ENCODE results near the gene VTI1A. TPM values are rescaled to one million over a fixed set of nuclear protein-coding genes. Genes with fewer than 3 reads are reported as not detected.

VTI1A gene
- total RNA-seq, 1 experiment from 2014 or later: 28.6 TPM

DNA sequence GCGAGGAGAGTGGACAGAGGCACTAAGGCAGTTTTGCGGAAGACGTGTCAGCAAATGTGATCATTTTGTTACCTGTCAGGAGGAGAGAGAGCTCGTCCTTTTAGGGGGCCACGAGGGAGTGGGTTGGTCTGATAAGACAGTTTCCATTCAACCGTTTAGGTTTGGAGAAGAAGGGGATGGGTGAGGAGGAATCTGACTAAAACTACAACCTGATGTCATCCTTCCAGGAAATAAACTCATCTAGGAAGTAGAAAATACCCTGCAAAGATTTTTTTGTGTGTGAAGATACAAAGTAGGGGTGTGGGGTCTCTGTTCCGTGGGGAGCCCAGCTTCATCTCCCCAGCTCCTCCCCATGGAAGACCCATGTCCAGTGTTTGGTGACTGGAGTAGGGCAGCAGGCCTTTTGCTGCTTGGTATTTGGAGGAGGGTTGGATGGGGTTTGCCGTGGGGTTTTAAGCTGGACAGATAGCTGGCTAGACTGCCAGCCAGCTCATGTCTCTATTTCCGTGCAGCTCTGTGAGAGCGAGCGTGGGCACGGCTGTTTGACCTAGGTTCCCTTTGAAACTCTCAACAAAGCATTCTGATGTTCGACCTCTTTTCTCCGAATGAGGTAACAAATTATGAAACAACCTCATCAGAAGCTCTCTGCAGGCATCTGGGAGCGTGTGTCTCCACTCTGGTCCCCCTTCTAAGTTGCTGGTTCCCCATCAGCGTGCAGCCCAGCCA is 367.0 kb downstream of the VTI1A start:
- TF ChIP-seq CTCF (IDR thresholded peaks at IDR 0.05; ENCODE audit: unreplicated experiment): no peak
- intact Hi-C loops (cut with micrococcal nuclease; ENCODE audit: unreplicated experiment): no loop called here
- DNase-seq: no peak
- BruUV-seq (replicated peaks): no TSS peak
- Mint-ChIP-seq H3K36me3 (ENCODE audit: insufficient read depth, unreplicated experiment) (peaks cover 12% of the 10 kb centered on the region), H3K4me1 (ENCODE audit: low read depth, unreplicated experiment) (peaks cover 46% of the 10 kb centered on the region), H3K27ac (ENCODE audit: unreplicated experiment) (no peak overlapping the region), H3K4me3 (ENCODE audit: low read depth, unreplicated experiment) (no peak overlapping the region), H3K9me3 (ENCODE audit: low read depth, unreplicated experiment) (no peaks in the 10 kb centered on the region), H3K27me3 (ENCODE audit: unreplicated experiment) (no peaks in the 10 kb centered on the region)
- CTCF ChIA-PET: no interaction called here

DNA sequence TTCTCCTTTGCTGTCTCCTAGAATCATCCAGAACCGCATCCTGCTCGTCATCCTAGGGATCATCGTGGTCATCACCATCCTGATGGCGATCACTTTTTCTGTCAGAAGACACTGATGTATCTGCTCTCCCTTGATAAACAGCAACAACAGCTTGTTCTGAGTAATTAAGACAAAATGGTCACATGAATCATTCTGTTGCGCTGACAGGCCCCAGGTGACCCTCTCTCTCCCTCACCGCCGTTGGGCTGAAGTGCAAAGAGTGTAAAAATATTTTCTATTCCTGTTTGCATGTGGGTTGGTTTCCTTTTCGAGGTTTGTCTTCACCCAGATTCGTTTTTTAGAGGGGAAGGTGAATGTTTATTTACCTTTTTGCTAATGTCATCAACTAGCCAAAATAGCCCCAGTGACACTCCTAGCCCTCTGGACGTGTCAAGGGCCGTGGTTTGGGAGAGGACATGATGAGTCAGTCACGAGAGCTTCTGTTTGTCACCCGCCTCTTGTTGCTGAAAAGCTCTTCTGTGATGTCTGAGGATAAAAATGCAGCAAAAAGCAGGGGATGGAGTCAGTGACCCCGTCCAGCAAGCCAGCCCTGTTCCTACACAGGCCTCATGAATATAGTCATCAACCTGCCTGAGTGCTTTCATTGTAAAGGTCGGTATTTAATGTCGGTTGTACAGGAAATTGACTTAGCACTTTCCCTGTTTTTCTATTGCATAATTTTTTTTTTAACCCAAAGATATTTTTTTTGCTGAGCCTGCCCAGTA is 368.4 kb downstream of the VTI1A start:
- intact Hi-C loops (cut with micrococcal nuclease; ENCODE audit: unreplicated experiment): no loop called here

DNA sequence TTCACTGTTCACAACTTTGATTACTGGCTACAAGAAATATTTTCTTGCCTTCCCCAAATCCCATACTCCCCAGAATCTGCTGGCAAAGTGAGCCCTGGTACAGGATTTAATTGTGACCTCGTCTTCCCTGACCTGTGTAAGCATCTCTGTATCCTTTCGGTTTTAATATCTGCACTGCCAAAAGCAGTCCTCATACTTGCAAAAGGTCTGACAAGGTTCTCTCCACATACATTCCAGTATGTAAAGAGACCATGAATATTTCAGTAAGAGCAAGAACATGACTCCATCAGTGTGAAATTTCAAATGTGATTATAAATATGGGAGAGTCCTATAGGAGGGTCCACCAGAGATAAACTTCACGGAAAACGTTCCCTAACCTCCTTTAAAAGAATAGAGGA is 369.0 kb downstream of the VTI1A start:
- peaks cover 38% of the 10 kb centered on the region for H3K4me1 Mint-ChIP-seq (ENCODE audit: low read depth, unreplicated experiment)
- DNase-seq: no peak
- no TSS peak for BruUV-seq (replicated peaks)
- intact Hi-C loops (cut with micrococcal nuclease; ENCODE audit: unreplicated experiment): no loop called here
- peak overlapping the region; percentile 74 for H3K27ac Mint-ChIP-seq (ENCODE audit: unreplicated experiment)
- H3K36me3 Mint-ChIP-seq (ENCODE audit: insufficient read depth, unreplicated experiment): peaks cover 17% of the 10 kb centered on the region
- no peak for TF ChIP-seq CTCF (IDR thresholded peaks at IDR 0.05; ENCODE audit: unreplicated experiment)
- no peaks in the 10 kb centered on the region for H3K27me3 Mint-ChIP-seq (ENCODE audit: unreplicated experiment)
- CTCF ChIA-PET: no interaction called here
- no peak overlapping the region for H3K4me3 Mint-ChIP-seq (ENCODE audit: low read depth, unreplicated experiment)
- no peaks in the 10 kb centered on the region for H3K9me3 Mint-ChIP-seq (ENCODE audit: low read depth, unreplicated experiment)

More for the DNA sequence above, 368.4 kb downstream of the VTI1A start:
- TF ChIP-seq CTCF (IDR thresholded peaks at IDR 0.05; ENCODE audit: unreplicated experiment): no peak
- BruUV-seq (replicated peaks): no TSS peak
- H3K4me1 Mint-ChIP-seq (ENCODE audit: low read depth, unreplicated experiment): peaks cover 38% of the 10 kb centered on the region
- peak overlapping the region; percentile 74 for H3K27ac Mint-ChIP-seq (ENCODE audit: unreplicated experiment)
- H3K4me3 Mint-ChIP-seq (ENCODE audit: low read depth, unreplicated experiment): no peak overlapping the region
- peaks cover 15% of the 10 kb centered on the region for H3K36me3 Mint-ChIP-seq (ENCODE audit: insufficient read depth, unreplicated experiment)
- no peak for DNase-seq
- H3K9me3 Mint-ChIP-seq (ENCODE audit: low read depth, unreplicated experiment): no peaks in the 10 kb centered on the region
- CTCF ChIA-PET: no interaction called here
- no peaks in the 10 kb centered on the region for H3K27me3 Mint-ChIP-seq (ENCODE audit: unreplicated experiment)

DNA sequence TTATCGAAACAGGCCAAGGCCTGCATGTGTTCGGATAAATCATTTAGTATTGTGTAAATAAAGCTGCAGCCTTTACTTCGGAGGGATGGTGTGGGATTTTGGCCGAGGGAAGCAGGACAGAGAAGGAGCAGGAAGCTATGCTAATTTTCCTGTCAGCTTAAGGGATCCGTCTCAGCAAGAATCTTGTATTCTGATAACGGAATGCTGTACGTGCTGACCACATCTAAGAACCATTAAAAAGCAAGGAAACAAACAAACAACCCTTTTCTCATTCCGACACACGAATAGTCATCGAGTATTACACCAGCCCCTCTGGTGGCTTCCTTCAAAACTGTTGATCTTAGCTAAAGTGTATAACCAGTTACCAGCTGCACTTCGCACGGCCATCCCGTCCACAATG is 369.9 kb downstream of the VTI1A start:
- Mint-ChIP-seq H3K27me3 (ENCODE audit: unreplicated experiment) (no peaks in the 10 kb centered on the region), H3K27ac (ENCODE audit: unreplicated experiment) (no peak overlapping the region), H3K36me3 (ENCODE audit: insufficient read depth, unreplicated experiment) (peaks cover 13% of the 10 kb centered on the region), H3K4me3 (ENCODE audit: low read depth, unreplicated experiment) (no peak overlapping the region), H3K4me1 (ENCODE audit: low read depth, unreplicated experiment) (peaks cover 38% of the 10 kb centered on the region), H3K9me3 (ENCODE audit: low read depth, unreplicated experiment) (no peaks in the 10 kb centered on the region)
- CTCF ChIA-PET: no interaction called here
- TF ChIP-seq CTCF (IDR thresholded peaks at IDR 0.05; ENCODE audit: unreplicated experiment): no peak
- no peak for DNase-seq
- intact Hi-C loops (cut with micrococcal nuclease; ENCODE audit: unreplicated experiment): no loop called here
- no TSS peak for BruUV-seq (replicated peaks)

All from Calu3 (cell line).